Measurements from ENCODE around the gene CLEC18A.
"Not testable (repeated sequence)": the region's sequence is repeated elsewhere in the genome, so short reads cannot be mapped to it uniquely, and the experiment has no call there.

CLEC18A gene

GRCh38 chr16:69951017-69951671 is at the start of gene CLEC18A:
Gene CLEC18A, plus strand, starts transcription at chr16:69951334. Its CDS starts 33 bp downstream, at chr16:69951367.
- DNase-seq (ENCODE audit: low read depth, low spot score): not testable (repeated sequence)

GRCh38 chr16:69903865-69904415 is 47.2 kb upstream of the CLEC18A start:
- DNase-seq (ENCODE audit: low read depth, low spot score): no peak

GRCh38 chr16:69904495-69905170 is 46.5 kb upstream of the CLEC18A start:
- DNase-seq (ENCODE audit: low read depth, low spot score): no peak

- no peak for DNase-seq (ENCODE audit: low read depth, low spot score)
Observed at GRCh38 chr16:69905171-69905555, 46.0 kb upstream of the CLEC18A start.

- no peak for DNase-seq (ENCODE audit: low read depth, low spot score)
Observed at GRCh38 chr16:69906838-69907401, 44.2 kb upstream of the CLEC18A start.

GRCh38 chr16:69909043-69909442 is 42.1 kb upstream of the CLEC18A start:
- DNase-seq (ENCODE audit: low read depth, low spot score): no peak

- no peak for DNase-seq (ENCODE audit: low read depth, low spot score)
Observed at GRCh38 chr16:69909760-69910159, 41.4 kb upstream of the CLEC18A start.

- no peak for DNase-seq (ENCODE audit: low read depth, low spot score)
Observed at GRCh38 chr16:69910964-69911363, 40.2 kb upstream of the CLEC18A start.

- DNase-seq (ENCODE audit: low read depth, low spot score): no peak
Observed at GRCh38 chr16:69916462-69916861, 34.7 kb upstream of the CLEC18A start.

GRCh38 chr16:69917311-69917710 is 33.8 kb upstream of the CLEC18A start:
- DNase-seq (ENCODE audit: low read depth, low spot score): no peak

GRCh38 chr16:69917739-69918138 is 33.4 kb upstream of the CLEC18A start:
- DNase-seq (ENCODE audit: low read depth, low spot score): peak; percentile 81

GRCh38 chr16:69918241-69918640 is 32.9 kb upstream of the CLEC18A start:
- no peak for DNase-seq (ENCODE audit: low read depth, low spot score)

GRCh38 chr16:69921127-69921526 is 30.0 kb upstream of the CLEC18A start:
- no peak for DNase-seq (ENCODE audit: low read depth, low spot score)

GRCh38 chr16:69922200-69922599 is 28.9 kb upstream of the CLEC18A start:
- DNase-seq (ENCODE audit: low read depth, low spot score): no peak

- no peak for DNase-seq (ENCODE audit: low read depth, low spot score)
Observed at GRCh38 chr16:69924041-69924775, 26.9 kb upstream of the CLEC18A start.

- no peak for DNase-seq (ENCODE audit: low read depth, low spot score)
Observed at GRCh38 chr16:69924777-69925191, 26.4 kb upstream of the CLEC18A start.

- no peak for DNase-seq (ENCODE audit: low read depth, low spot score)
Observed at GRCh38 chr16:69925311-69925710, 25.8 kb upstream of the CLEC18A start.

- no peak for DNase-seq (ENCODE audit: low read depth, low spot score)
Observed at GRCh38 chr16:69926241-69926640, 24.9 kb upstream of the CLEC18A start.

GRCh38 chr16:69927056-69927757 is 23.9 kb upstream of the CLEC18A start:
- DNase-seq (ENCODE audit: low read depth, low spot score): peak; percentile 45

GRCh38 chr16:69928856-69929400 is 22.2 kb upstream of the CLEC18A start:
- DNase-seq (ENCODE audit: low read depth, low spot score): no peak

GRCh38 chr16:69929480-69929879 is 21.7 kb upstream of the CLEC18A start:
- DNase-seq (ENCODE audit: low read depth, low spot score): no peak

All from smooth muscle cell of the brain vasculature (primary cell).